HepG2 (cell line): ENCODE data around the gene TMTC4. TPM values are rescaled to one million over a fixed set of nuclear protein-coding genes. Genes with fewer than 3 reads are reported as not detected.

Experiments
- CREB1 ChIP-seq, 2 experiments: fragments of 450-650 bp in 1 of 2; IDR thresholded peaks; 2 replicates each; pipeline ENCODE4 v1.6.1; 2016 to 2017; ENCODE audit warnings: control low read depth in 1 of 2, mild to moderate bottlenecking in 1 of 2, missing compliant biosample characterization in 1 of 2, missing genetic modification characterization in 1 of 2
- GABPA ChIP-seq, 2 experiments: IDR thresholded peaks; 2 replicates each; pipeline ENCODE4 v1.6.1; 2011 to 2016; ENCODE audit warnings: low read depth in 2 of 2, low read length in 1 of 2, missing biosample characterization in 1 of 2, missing genetic modification characterization in 1 of 2
- GMEB2 ChIP-seq: IDR thresholded peaks from 2 replicates; pipeline ENCODE4 v1.6.1; 2016; ENCODE audit warnings: missing biosample characterization, missing genetic modification reagents, low read depth
- GTF2F1 ChIP-seq: fragments of 150-350 bp; IDR thresholded peaks from 2 replicates; pipeline ENCODE4 v1.6.1; 2014; ENCODE audit warnings: low read length
- HNRNPLL ChIP-seq: fragments of 200-400 bp; formaldehyde crosslinking; IDR thresholded peaks from 2 replicates; pipeline ENCODE4 v1.6.1; 2017; ENCODE audit warnings: mild to moderate bottlenecking, low read depth, low read length; ENCODE audit not compliant: poor library complexity, severe bottlenecking
- HOXA7 ChIP-seq: sonication (generic); formaldehyde crosslinking; IDR thresholded peaks from 2 replicates; pipeline ENCODE4 v1.8.1; 2022; ENCODE audit warnings: mild to moderate bottlenecking, missing genetic modification reagents, moderate library complexity
- JUND ChIP-seq: sonication (generic); formaldehyde crosslinking; IDR thresholded peaks from 2 replicates; pipeline ENCODE4 v1.8.0; 2022; ENCODE audit warnings: mild to moderate bottlenecking, missing genetic modification reagents
- NFYB ChIP-seq: sonication (generic); formaldehyde crosslinking; IDR thresholded peaks from 2 replicates; pipeline ENCODE4 v1.4.0; 2020; ENCODE audit warnings: missing genetic modification reagents
- RERE ChIP-seq: IDR thresholded peaks from 2 replicates; pipeline ENCODE4 v1.6.1; 2016; ENCODE audit warnings: low read depth, missing genetic modification reagents, missing compliant biosample characterization
- TRAFD1 ChIP-seq: sonication (generic); formaldehyde crosslinking; IDR thresholded peaks from 2 replicates; pipeline ENCODE4 v1.5.1; 2020; ENCODE audit warnings: missing genetic modification reagents, mild to moderate bottlenecking, borderline replicate concordance
- UBTF ChIP-seq: sonication (generic); formaldehyde crosslinking; IDR thresholded peaks from 2 replicates; pipeline ENCODE4 v1.4.0; 2020; ENCODE audit warnings: mild to moderate bottlenecking, missing genetic modification reagents
- ZNF317 ChIP-seq: sonication (generic); formaldehyde crosslinking; IDR thresholded peaks from 2 replicates; pipeline ENCODE4 v1.5.0; 2020; ENCODE audit warnings: mild to moderate bottlenecking, missing genetic modification reagents
- ZNF639 ChIP-seq: conservative IDR thresholded peaks from 2 replicates; pipeline ENCODE4 v1.6.1; 2018; ENCODE audit warnings: missing genetic modification reagents
- ZNF790 ChIP-seq: sonication (generic); formaldehyde crosslinking; IDR thresholded peaks from 2 replicates; pipeline ENCODE4 v1.8.0; 2022; ENCODE audit warnings: missing genetic modification reagents, mild to moderate bottlenecking, borderline replicate concordance
- ZNF891 ChIP-seq: sonication (generic); formaldehyde crosslinking; IDR thresholded peaks from 2 replicates; pipeline ENCODE4 v1.5.0; 2020; ENCODE audit warnings: mild to moderate bottlenecking, missing genetic modification reagents
- polyA plus RNA-seq, 8 experiments: library from polyadenylated mRNA; depleted of rRNA in 3 of 8; stranded (reverse) in 7 of 8; unstranded in 1 of 8; fragments of >200 nt; fragmentation: Illumina TruSeq in 4 of 8; extraction: Trizol in 4 of 8; gene quantifications; 2 replicates each; pipeline versions ENCODE4 v1.2.1 to v1.2.3, GENCODE V29; 2011 to 2016; ENCODE audit warnings: low read depth in 4 of 8, missing spikeins in 1 of 8, mixed read lengths in 1 of 8; ENCODE audit not compliant: insufficient read depth in 1 of 8
- total RNA-seq, 5 experiments: library from RNA; depleted of rRNA; stranded (reverse); fragments of >200 nt; fragmentation: Illumina TruSeq; extraction: Trizol; gene quantifications; 2 replicates each; pipeline ENCODE4 v1.2.3, GENCODE V29; 2016; ENCODE audit warnings: low read depth in 1 of 5

Gene TMTC4
- total and polyA plus RNA-seq, 2 of the 13 experiments (the other 11 are each of a cell fraction or from before 2014, with no cell fraction given) = 16.0 to 22.6 TPM

GRCh38 chr13:100674872-100675660 lies 471 bp upstream of the TMTC4 start (continued):
- TF ChIP-seq GABPA (IDR thresholded peaks at IDR 0.05; ENCODE audit: low read depth, low read length) = no peak; the same call in 1 of the 2 replicates
- no peak for TF ChIP-seq GABPA (CRISPR knock-in tag; IDR thresholded peaks at IDR 0.05; ENCODE audit: low read depth)
- TF ChIP-seq UBTF (CRISPR knock-in tag) = peak; percentile 85
- TF ChIP-seq ZNF790 (CRISPR knock-in tag) = no peak
- no peak for TF ChIP-seq RERE (CRISPR knock-in tag)
- TF ChIP-seq NFYB (CRISPR knock-in tag) = peak; percentile 94
- no peak for TF ChIP-seq ZNF639 (CRISPR knock-in tag)
- TF ChIP-seq HNRNPLL = peak; percentile 94
- no peak for TF ChIP-seq TRAFD1
- no peak for TF ChIP-seq ZNF891 (CRISPR knock-in tag)
- no peak for TF ChIP-seq GTF2F1
- TF ChIP-seq JUND = no peak
- TF ChIP-seq ZNF317 = no peak
- TF ChIP-seq GMEB2 (CRISPR knock-in tag) = 0 out of 2 replicates have a peak, but pooled peaks have one; percentile 13
- TF ChIP-seq CREB1 (IDR thresholded peaks at IDR 0.05) = peak; percentile 98
- peak; percentile 95 for TF ChIP-seq CREB1 (CRISPR knock-in tag; IDR thresholded peaks at IDR 0.05)
- no peak for TF ChIP-seq HOXA7 (CRISPR knock-in tag)
